Loucy (cell line): ENCODE results near the gene POLH.

ENCODE experiments used
- H2AFZ ChIP-seq: fragments of 200-600 bp; sonication (generic); 2 replicates; pipeline ENCODE4 v1.6.0; 2016; ENCODE audit warnings: antibody characterized with exemption, mild to moderate bottlenecking, low read length, moderate library complexity
- H3F3A ChIP-seq: fragments of 200-600 bp; 2 replicates; pipeline ENCODE4 v1.6.0; 2016; ENCODE audit warnings: antibody characterized with exemption, low read depth, mild to moderate bottlenecking
- H3K27me3 ChIP-seq: fragments of 200-600 bp; sonication (generic); 2 replicates; pipeline ENCODE4 v1.6.1; 2014; ENCODE audit warnings: low read length, mild to moderate bottlenecking; ENCODE audit not compliant: insufficient read depth, poor library complexity, severe bottlenecking
- H3K36me3 ChIP-seq: fragments of 200-600 bp; sonication (generic); 2 replicates; pipeline ENCODE4 v1.6.1; 2016; ENCODE audit warnings: low read length; ENCODE audit not compliant: insufficient read depth
- H3K4me1 ChIP-seq: fragments of 200-600 bp; sonication (generic); 2 replicates; pipeline ENCODE4 v1.5.1; 2014; ENCODE audit warnings: low read length, mild to moderate bottlenecking; ENCODE audit not compliant: insufficient read depth, poor library complexity, severe bottlenecking
- H3K4me2 ChIP-seq: fragments of 200-600 bp; sonication (generic); 2 replicates; pipeline ENCODE4 v1.6.0; 2014; ENCODE audit warnings: antibody characterized with exemption, low read length, low read depth, mild to moderate bottlenecking; ENCODE audit not compliant: poor library complexity, severe bottlenecking
- H3K4me3 ChIP-seq: fragments of 200-600 bp; sonication (generic); 2 replicates; pipeline ENCODE4 v1.5.1; 2014; ENCODE audit warnings: low read length, mild to moderate bottlenecking, mixed read lengths; ENCODE audit not compliant: poor library complexity, severe bottlenecking
- H3K79me2 ChIP-seq: fragments of 200-600 bp; sonication (generic); 2 replicates; pipeline ENCODE4 v1.6.1; 2014; ENCODE audit warnings: low read length; ENCODE audit not compliant: insufficient read depth
- H3K9ac ChIP-seq: fragments of 200-600 bp; sonication (generic); 2 replicates; pipeline ENCODE4 v1.6.0; 2014; ENCODE audit warnings: mild to moderate bottlenecking, low read depth, low read length, moderate library complexity; ENCODE audit not compliant: poor library complexity, severe bottlenecking
- H3K9me2 ChIP-seq: fragments of 200-600 bp; sonication (generic); replicated peaks from 2 replicates; pipeline ENCODE4 v1.6.1; 2016; ENCODE audit warnings: low read depth, low read length, mixed read lengths
- H3K9me3 ChIP-seq: fragments of 200-600 bp; sonication (generic); 2 replicates; pipeline ENCODE4 v1.6.1; 2014; ENCODE audit warnings: mild to moderate bottlenecking, antibody characterized with exemption, low read length, low read depth; ENCODE audit not compliant: insufficient read depth
- H4K20me1 ChIP-seq: fragments of 200-600 bp; sonication (generic); 2 replicates; pipeline ENCODE4 v1.6.0; 2014; ENCODE audit warnings: antibody characterized with exemption, low read length, mild to moderate bottlenecking; ENCODE audit not compliant: insufficient read depth, poor library complexity, severe bottlenecking
- EZH2phosphoT487 ChIP-seq: fragments of 200-600 bp; IDR thresholded peaks from 2 replicates; pipeline ENCODE4 v1.6.1; 2018; ENCODE audit warnings: antibody characterized with exemption, mild to moderate bottlenecking, moderate library complexity, borderline replicate concordance
- TF ChIP-seq, protein P1 (sequence below): fragments of 200-600 bp; sonication (generic); conservative IDR thresholded peaks from 2 replicates; pipeline ENCODE4 v1.5.1; 2014; ENCODE audit warnings: mild to moderate bottlenecking, antibody characterized with exemption, low read length

The POLH gene

DNA sequence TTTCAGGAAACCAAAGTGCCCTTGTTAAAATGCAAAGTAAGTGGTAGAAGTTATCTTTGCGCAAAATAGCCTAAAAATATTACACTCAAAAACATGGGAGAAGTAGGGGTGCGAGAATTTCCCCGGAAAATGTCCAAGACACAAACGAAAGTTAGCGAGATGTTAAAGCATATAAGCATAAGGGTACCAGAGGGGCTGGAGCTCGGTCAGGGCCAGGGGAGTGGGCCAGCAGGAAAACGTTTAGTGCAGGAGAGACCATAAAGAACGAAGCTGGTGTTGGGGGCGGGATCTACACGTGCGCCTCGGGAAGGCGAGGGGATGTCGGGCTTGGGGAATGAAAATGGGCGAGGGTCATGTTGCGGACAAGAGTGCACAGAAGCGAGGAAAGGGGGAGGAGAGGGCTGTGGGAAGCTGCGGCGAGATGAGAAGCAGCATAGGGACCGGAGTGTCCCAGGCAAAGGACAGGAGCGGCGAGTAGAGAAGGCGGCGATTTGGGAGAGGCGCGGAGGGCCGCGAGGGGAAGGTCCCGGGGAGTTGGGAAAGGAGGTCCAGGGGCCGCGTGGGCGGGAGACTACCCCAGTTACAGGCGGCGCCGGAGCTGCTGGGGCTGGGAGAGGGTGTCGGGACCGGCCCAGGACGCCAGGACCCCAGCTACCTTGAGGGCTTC lies 747 bp upstream of the POLH start:
- peaks cover 75% of the 10 kb centered on the region for H3K79me2 ChIP-seq
- peaks cover 14% of the 10 kb centered on the region for H4K20me1 ChIP-seq

DNA sequence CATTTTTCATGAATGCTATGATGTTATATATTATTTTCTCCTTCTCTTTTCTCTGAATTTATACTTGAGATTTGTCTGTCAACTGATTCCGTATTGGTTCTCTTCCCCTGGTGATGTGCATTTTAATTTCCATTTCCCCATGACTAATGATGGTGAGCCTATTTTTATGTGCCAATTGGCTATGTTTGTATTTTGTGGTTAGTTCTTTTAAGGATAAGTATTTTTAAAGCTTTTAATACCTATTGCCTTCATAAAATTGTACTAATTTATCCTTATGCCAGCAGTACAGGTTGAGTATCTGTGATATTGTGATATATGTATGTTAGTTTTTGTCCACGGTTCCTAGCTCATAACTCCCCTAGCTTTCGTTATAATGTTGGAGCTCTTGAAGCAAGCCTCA lies 2.8 kb downstream of the POLH start:
- Histone ChIP-seq H3K9me2 (no peaks in the 10 kb centered on the region), H3K4me1 (peaks cover 30% of the 10 kb centered on the region), H3K4me2 (peak overlapping the region; percentile 76), H3K36me3 (peaks cover 13% of the 10 kb centered on the region; the same call in 1 of the 2 replicates), H3K4me3 (peak overlapping the region; percentile 95), H4K20me1 (peaks cover 14% of the 10 kb centered on the region), H2AFZ (no peak overlapping the region), H3F3A (no peaks in the 10 kb centered on the region), H3K79me2 (peaks cover 71% of the 10 kb centered on the region), H3K9me3 (no peaks in the 10 kb centered on the region), H3K27me3 (no peaks in the 10 kb centered on the region), H3K9ac (peak overlapping the region; percentile 33)
- TF ChIP-seq, protein P1, sequence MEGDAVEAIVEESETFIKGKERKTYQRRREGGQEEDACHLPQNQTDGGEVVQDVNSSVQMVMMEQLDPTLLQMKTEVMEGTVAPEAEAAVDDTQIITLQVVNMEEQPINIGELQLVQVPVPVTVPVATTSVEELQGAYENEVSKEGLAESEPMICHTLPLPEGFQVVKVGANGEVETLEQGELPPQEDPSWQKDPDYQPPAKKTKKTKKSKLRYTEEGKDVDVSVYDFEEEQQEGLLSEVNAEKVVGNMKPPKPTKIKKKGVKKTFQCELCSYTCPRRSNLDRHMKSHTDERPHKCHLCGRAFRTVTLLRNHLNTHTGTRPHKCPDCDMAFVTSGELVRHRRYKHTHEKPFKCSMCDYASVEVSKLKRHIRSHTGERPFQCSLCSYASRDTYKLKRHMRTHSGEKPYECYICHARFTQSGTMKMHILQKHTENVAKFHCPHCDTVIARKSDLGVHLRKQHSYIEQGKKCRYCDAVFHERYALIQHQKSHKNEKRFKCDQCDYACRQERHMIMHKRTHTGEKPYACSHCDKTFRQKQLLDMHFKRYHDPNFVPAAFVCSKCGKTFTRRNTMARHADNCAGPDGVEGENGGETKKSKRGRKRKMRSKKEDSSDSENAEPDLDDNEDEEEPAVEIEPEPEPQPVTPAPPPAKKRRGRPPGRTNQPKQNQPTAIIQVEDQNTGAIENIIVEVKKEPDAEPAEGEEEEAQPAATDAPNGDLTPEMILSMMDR, result no peak
- no peak for TF ChIP-seq EZH2phosphoT487

More for the DNA sequence above, 747 bp upstream of the POLH start:
- H3K4me3 ChIP-seq, result peak overlapping the region; percentile 95
- H3K36me3 ChIP-seq, result peaks cover 25% of the 10 kb centered on the region; the same call in 1 of the 2 replicates
- H3K4me2 ChIP-seq, result peak overlapping the region; percentile 82
- peak overlapping the region; percentile 99 for H3K9ac ChIP-seq
- H3K9me3 ChIP-seq, result no peaks in the 10 kb centered on the region
- H2AFZ ChIP-seq, result peak overlapping the region; percentile 84
- H3K4me1 ChIP-seq, result peaks cover 36% of the 10 kb centered on the region
- H3K27me3 ChIP-seq, result no peaks in the 10 kb centered on the region
- H3K9me2 ChIP-seq, result no peaks in the 10 kb centered on the region
- no peak for TF ChIP-seq EZH2phosphoT487
- TF ChIP-seq, protein P1, result no peak
- no peaks in the 10 kb centered on the region for H3F3A ChIP-seq

DNA sequence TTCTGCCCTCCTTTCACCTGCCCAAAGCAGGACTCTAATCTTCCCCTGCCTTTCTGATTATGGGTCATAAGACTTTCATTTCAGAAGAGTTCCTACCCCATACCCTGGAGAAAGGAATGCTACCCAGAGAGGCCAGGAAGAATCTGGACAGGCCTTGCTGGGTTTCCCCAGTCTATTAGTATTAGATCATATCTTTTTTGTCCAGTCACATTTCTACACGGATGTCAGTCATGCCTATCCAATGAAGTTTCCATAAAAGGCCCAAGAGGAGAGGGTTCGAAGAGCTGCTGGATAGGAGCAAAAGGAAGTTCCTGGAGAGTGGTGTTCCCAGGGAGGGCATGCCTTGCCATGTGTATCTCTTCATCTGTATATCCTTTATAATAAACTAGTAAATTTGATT lies 3.2 kb downstream of the POLH start:
- Histone ChIP-seq H3K36me3 (peaks cover 17% of the 10 kb centered on the region; the same call in 1 of the 2 replicates), H3K4me1 (peaks cover 32% of the 10 kb centered on the region), H4K20me1 (peaks cover 15% of the 10 kb centered on the region), H3K4me3 (peak overlapping the region; percentile 95), H3K9me2 (no peaks in the 10 kb centered on the region), H3F3A (no peaks in the 10 kb centered on the region), H3K27me3 (no peaks in the 10 kb centered on the region), H3K9ac (peak overlapping the region; percentile 33), H2AFZ (no peak overlapping the region), H3K4me2 (peak overlapping the region; percentile 76), H3K79me2 (peaks cover 66% of the 10 kb centered on the region), H3K9me3 (no peaks in the 10 kb centered on the region)
- TF ChIP-seq EZH2phosphoT487, result no peak
- TF ChIP-seq, protein P1, result no peak
